Testis (tissue), 2 donors: ENCODE results near the gene DROSHA.

Experiments
- POLR2A ChIP-seq: fragments of 450-650 bp; IDR thresholded peaks from one replicate; pipeline ENCODE4 v1.6.1; 2017; ENCODE audit warnings: antibody characterized with exemption, mild to moderate bottlenecking, moderate library complexity
- TF ChIP-seq, protein P1 (sequence below), 3 experiments: fragments of 450-650 bp in 2 of 3; fragments of 200-600 bp in 1 of 3; sonication (generic) in 1 of 3; IDR thresholded peaks; one replicate each; pipeline ENCODE4 v1.5.1; 2016 to 2019; ENCODE audit warnings: antibody characterized with exemption in 3 of 3, mild to moderate bottlenecking in 2 of 3, moderate library complexity in 1 of 3

- TF ChIP-seq, protein P1, sequence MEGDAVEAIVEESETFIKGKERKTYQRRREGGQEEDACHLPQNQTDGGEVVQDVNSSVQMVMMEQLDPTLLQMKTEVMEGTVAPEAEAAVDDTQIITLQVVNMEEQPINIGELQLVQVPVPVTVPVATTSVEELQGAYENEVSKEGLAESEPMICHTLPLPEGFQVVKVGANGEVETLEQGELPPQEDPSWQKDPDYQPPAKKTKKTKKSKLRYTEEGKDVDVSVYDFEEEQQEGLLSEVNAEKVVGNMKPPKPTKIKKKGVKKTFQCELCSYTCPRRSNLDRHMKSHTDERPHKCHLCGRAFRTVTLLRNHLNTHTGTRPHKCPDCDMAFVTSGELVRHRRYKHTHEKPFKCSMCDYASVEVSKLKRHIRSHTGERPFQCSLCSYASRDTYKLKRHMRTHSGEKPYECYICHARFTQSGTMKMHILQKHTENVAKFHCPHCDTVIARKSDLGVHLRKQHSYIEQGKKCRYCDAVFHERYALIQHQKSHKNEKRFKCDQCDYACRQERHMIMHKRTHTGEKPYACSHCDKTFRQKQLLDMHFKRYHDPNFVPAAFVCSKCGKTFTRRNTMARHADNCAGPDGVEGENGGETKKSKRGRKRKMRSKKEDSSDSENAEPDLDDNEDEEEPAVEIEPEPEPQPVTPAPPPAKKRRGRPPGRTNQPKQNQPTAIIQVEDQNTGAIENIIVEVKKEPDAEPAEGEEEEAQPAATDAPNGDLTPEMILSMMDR (IDR thresholded peaks at IDR 0.05) = no peak
- no peak for TF ChIP-seq POLR2A
Measured at GRCh38 chr5:31534527-31535046, 2.7 kb upstream of the DROSHA start.
